Right lobe of liver (tissue), 6 donors: ENCODE results near the gene ARPP21. TPM values are rescaled to one million over a fixed set of nuclear protein-coding genes. Genes with fewer than 3 reads are reported as not detected.

Experiments
- ATAC-seq, 4 donors: fragments of 200-7000 bp; cut with Tn5 transposase; one replicate each; pipeline ENCODE4 v1.9.1; 2020; ENCODE audit warnings: mild to moderate bottlenecking in 4 of 4, moderate library complexity in 4 of 4
- DNase-seq, 3 donors: peaks; one replicate each; pipeline ENCODE4 v3.0.0-alpha.2; 2020
- H3K27ac ChIP-seq, 3 donors: fragments of 200-600 bp; one replicate each; pipeline ENCODE4 v1.8.0; 2022
- H3K27me3 ChIP-seq, 2 donors: fragments of 200-600 bp; one replicate each; pipeline ENCODE4 v1.8.0; 2022
- H3K36me3 ChIP-seq, 4 donors: fragments of 200-600 bp; sonication (generic) in 1 of 4; one replicate each; pipeline versions ENCODE4 v1.5.1 to v1.8.0; 2017 to 2022; ENCODE audit warnings: control low read depth in 1 of 4
- H3K4me1 ChIP-seq, 4 donors: fragments of 200-600 bp; sonication (generic) in 1 of 4; one replicate each; pipeline versions ENCODE4 v1.5.1 to v1.8.0; 2017 to 2022; ENCODE audit warnings: control low read depth in 1 of 4
- H3K4me3 ChIP-seq, 3 donors: fragments of 200-600 bp; one replicate each; pipeline ENCODE4 v1.8.0; 2022
- H3K9me3 ChIP-seq, 4 donors: fragments of 200-600 bp; sonication (generic) in 1 of 4; one replicate each; pipeline versions ENCODE4 v1.5.1 to v1.8.0; 2017 to 2022; ENCODE audit warnings: control low read depth in 1 of 4
- CTCF ChIP-seq, 4 donors: fragments of 200-600 bp in 3 of 4; fragments of 450-650 bp in 1 of 4; IDR thresholded peaks; one replicate each; pipeline versions ENCODE4 v1.5.1 to v1.8.0; 2016 to 2022; ENCODE audit warnings: antibody characterized with exemption in 4 of 4, mild to moderate bottlenecking in 2 of 4
- POLR2A ChIP-seq: fragments of 450-650 bp; IDR thresholded peaks from one replicate; pipeline ENCODE4 v1.6.1; 2017; ENCODE audit warnings: antibody characterized with exemption, mild to moderate bottlenecking
- WGBS: methylation state at CpG from one replicate; pipeline ENCODE4 v1.1.6; 2018; ENCODE audit warnings: low coverage, low lambda C conversion rate; ENCODE audit not compliant: insufficient coverage; ENCODE audit errors: missing lambda C conversion rate; 5-methylcytosine and 5-hydroxymethylcytosine counted together
- intact Hi-C, 2 donors: fragments of 100-400 bp; cut with DNase I; formaldehyde crosslinking; loops; one replicate each; pipeline versions ENCODE4 v1.11.2 to v1.14.1; 2022
- total RNA-seq, 6 experiments: library from RNA; depleted of rRNA in 2 of 6; stranded (reverse); fragments of >200 nt in 2 of 6; fragmentation: NEBNext Ultra II Directional in 3 of 6; extraction: Animal tissue kit (Norgen Biotek cat#: 25700) in 3 of 6; gene quantifications; one replicate each; pipeline versions ENCODE4 v1.1.0 to v1.2.4, GENCODE V29; 2016 to 2023
- donor health status: DM: no; HTN: yes; CAD: no.
- donor health status: DM: no; HTN: no; CAD: no.
- donor health status: DM: no; HTN: no; CAD: no.
- donor health status: DM: no; HTN: yes; CAD: no.
- donor health status: DM: no; HTN: yes; CAD: no.

The ARPP21 gene
- total RNA-seq, 6 experiments from 2014 or later = 0.51 to 1.8 (median 0.92) TPM; not detected in 1

DNA sequence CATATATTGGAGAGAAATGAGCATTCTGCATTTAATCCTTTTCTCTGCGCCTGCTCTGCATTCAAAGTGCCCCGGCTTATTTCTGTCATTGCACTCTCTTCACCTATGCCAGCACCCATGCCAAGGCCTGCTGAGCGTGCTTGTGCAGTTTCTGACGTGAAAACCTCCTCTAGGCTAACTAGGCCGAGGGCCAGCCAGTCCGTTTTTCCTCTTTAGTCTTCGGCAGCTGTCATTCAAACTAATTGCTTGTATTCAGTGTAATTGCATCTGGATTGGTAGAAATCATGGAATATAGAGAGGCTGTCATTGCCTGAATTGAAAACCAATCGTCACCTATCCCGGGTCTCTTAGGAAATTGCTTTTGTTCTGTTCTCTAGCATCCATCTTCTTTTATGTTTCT lies 94.0 kb downstream of the ARPP21 start:
- H3K27me3 ChIP-seq = no peaks in the 10 kb centered on the region
- no peak for ATAC-seq
- no peaks in the 10 kb centered on the region for H3K36me3 ChIP-seq
- intact Hi-C loops = no loop called here
- H3K27ac ChIP-seq = no peak overlapping the region
- TF ChIP-seq CTCF (IDR thresholded peaks at IDR 0.05) (no peak), POLR2A (no peak)
- no peak overlapping the region for H3K4me3 ChIP-seq
- H3K4me1 ChIP-seq = no peaks in the 10 kb centered on the region
- no peaks in the 10 kb centered on the region for H3K9me3 ChIP-seq
- 84% methylated on average over 9 of the region's 9 CpGs for WGBS
- no peak for DNase-seq

DNA sequence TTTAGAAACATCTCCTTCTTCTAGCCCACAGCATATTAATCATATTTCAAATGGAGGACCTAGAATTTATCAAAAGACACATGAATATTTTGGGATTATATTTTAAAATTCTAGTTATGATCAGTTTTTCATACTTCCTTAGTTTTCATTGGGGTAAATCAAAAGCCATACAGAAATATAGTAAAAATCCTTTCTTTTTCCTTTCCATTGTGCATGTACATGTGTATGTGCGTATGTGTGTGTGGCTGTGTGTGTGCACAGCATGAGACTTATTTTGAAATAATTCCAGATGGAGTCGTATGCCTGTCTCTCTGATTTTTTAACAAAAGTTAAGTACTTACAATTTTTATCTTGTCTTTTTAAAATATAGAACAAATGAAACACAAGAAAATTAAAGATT lies 94.5 kb downstream of the ARPP21 start:
- Histone ChIP-seq H3K9me3 (no peaks in the 10 kb centered on the region), H3K27ac (no peak overlapping the region), H3K36me3 (no peaks in the 10 kb centered on the region), H3K4me3 (no peak overlapping the region), H3K27me3 (no peaks in the 10 kb centered on the region), H3K4me1 (no peaks in the 10 kb centered on the region)
- DNase-seq (no peak), ATAC-seq (no peak)
- WGBS = 79% methylated on average over 2 of the region's 2 CpGs
- intact Hi-C loops = no loop called here
- no peak for TF ChIP-seq CTCF (IDR thresholded peaks at IDR 0.05)
- no peak for TF ChIP-seq POLR2A

GRCh38 chr3:35737080-35737479 lies 97.8 kb downstream of the ARPP21 start:
- no peak for ATAC-seq
- Histone ChIP-seq H3K4me1 (no peaks in the 10 kb centered on the region), H3K4me3 (no peak overlapping the region), H3K27me3 (no peaks in the 10 kb centered on the region), H3K9me3 (no peaks in the 10 kb centered on the region), H3K36me3 (no peaks in the 10 kb centered on the region), H3K27ac (no peak overlapping the region)
- no peak for DNase-seq
- no peak for TF ChIP-seq CTCF (IDR thresholded peaks at IDR 0.05)
- TF ChIP-seq POLR2A = no peak
- WGBS = 91% methylated on average over 4 of the region's 6 CpGs
- intact Hi-C loops = no loop called here

- no peaks in the 10 kb centered on the region for H3K36me3 ChIP-seq
- whole genome bisulfite sequencing = 91% methylated on average over 4 of the region's 4 CpGs
- no peaks in the 10 kb centered on the region for H3K9me3 ChIP-seq
- H3K4me3 ChIP-seq = no peak overlapping the region
- TF ChIP-seq CTCF (IDR thresholded peaks at IDR 0.05) (no peak), POLR2A (no peak)
- intact Hi-C loops = no loop called here
- no peak overlapping the region for H3K27ac ChIP-seq
- DNase-seq (no peak), ATAC-seq (no peak)
- no peaks in the 10 kb centered on the region for H3K27me3 ChIP-seq
- no peaks in the 10 kb centered on the region for H3K4me1 ChIP-seq
Measured at GRCh38 chr3:35737527-35737926, 98.2 kb downstream of the ARPP21 start.
